Activated T-cell treated with anti-CD3 and anti-CD28 coated beads, Interleukin-2, amount 50 U/mL, for 48 hours (primary cell): ENCODE results near the gene OR4Q2.
"Not testable (repeated sequence)": the region's sequence is repeated elsewhere in the genome, so short reads cannot be mapped to it uniquely, and the experiment has no call there.

ENCODE experiments used
- DNase-seq, 2 experiments: peaks; one replicate each; pipeline ENCODE4 v3.0.0-alpha.2; 2020

OR4Q2 gene

GRCh38 chr14:20001863-20002262, at the start of gene OR4Q2:
Gene OR4Q2, plus strand, starts transcription at chr14:20002163.
- no peak for DNase-seq

GRCh38 chr14:19969735-19970134, 32.2 kb upstream of the OR4Q2 start:
- not testable (repeated sequence) for DNase-seq

GRCh38 chr14:19974844-19975243, 27.1 kb upstream of the OR4Q2 start:
- no peak for DNase-seq

- no peak for DNase-seq
Measured at GRCh38 chr14:19975291-19975690, 26.7 kb upstream of the OR4Q2 start, which contains the start of gene OR4K15. Gene OR4K15, plus strand, starts transcription at chr14:19975591. Its CDS starts 0 bp downstream, at chr14:19975591.

- no peak for DNase-seq
Measured at GRCh38 chr14:19993438-19993837, 8.5 kb upstream of the OR4Q2 start.

GRCh38 chr14:20002319-20002718, 356 bp downstream of the OR4Q2 start:
- DNase-seq = no peak

- DNase-seq = no peak
Measured at GRCh38 chr14:20008156-20008555, 6.2 kb downstream of the OR4Q2 start.

GRCh38 chr14:20019257-20019865, 17.4 kb downstream of the OR4Q2 start, which contains the start of gene OR4K14:
Gene OR4K14, minus strand, starts transcription at chr14:20019307. Its CDS starts 4,114 bp downstream, at chr14:20015193.
- no peak for DNase-seq

GRCh38 chr14:20031058-20031457, 29.1 kb downstream of the OR4Q2 start:
- no peak for DNase-seq

- no peak for DNase-seq
Measured at GRCh38 chr14:20035449-20035848, 33.5 kb downstream of the OR4Q2 start.

GRCh38 chr14:20035938-20036337, 34.0 kb downstream of the OR4Q2 start, which contains the start of gene OR4K13:
Gene OR4K13, minus strand, starts transcription at chr14:20036038. Its CDS starts 1,280 bp downstream, at chr14:20034758.
- DNase-seq = no peak

- no peak for DNase-seq
Measured at GRCh38 chr14:20044243-20044642, 42.3 kb downstream of the OR4Q2 start.

- no peak for DNase-seq
Measured at GRCh38 chr14:20048202-20048601, 46.2 kb downstream of the OR4Q2 start.
